ENCODE measurements around the gene MED13L.

- TF ChIP-seq FOXM1 (IDR thresholded peaks at IDR 0.05; ENCODE audit: borderline replicate concordance) (no peak), HDGF (IDR thresholded peaks at IDR 0.05; ENCODE audit: borderline replicate concordance) (no peak), SUZ12 (IDR thresholded peaks at IDR 0.05) (no peak), FOXA1 (IDR thresholded peaks at IDR 0.05) (no peak), TARDBP (IDR thresholded peaks at IDR 0.05) (no peak), SP1 (IDR thresholded peaks at IDR 0.05) (no peak), FOXK2 (IDR thresholded peaks at IDR 0.05) (no peak), ARNT (IDR thresholded peaks at IDR 0.05) (no peak), BHLHE40 (IDR thresholded peaks at IDR 0.05; ENCODE audit: borderline replicate concordance) (no peak), NFRKB (IDR thresholded peaks at IDR 0.05) (no peak)
Measured at GRCh38 chr12:116160231-116160630, 117.3 kb downstream of the MED13L start.

Data from HEK293T (cell line).